ENCODE data around the gene NGRN. TPM values are rescaled to one million over a fixed set of nuclear protein-coding genes. Genes with fewer than 3 reads are reported as not detected.

Gene NGRN, protein sequence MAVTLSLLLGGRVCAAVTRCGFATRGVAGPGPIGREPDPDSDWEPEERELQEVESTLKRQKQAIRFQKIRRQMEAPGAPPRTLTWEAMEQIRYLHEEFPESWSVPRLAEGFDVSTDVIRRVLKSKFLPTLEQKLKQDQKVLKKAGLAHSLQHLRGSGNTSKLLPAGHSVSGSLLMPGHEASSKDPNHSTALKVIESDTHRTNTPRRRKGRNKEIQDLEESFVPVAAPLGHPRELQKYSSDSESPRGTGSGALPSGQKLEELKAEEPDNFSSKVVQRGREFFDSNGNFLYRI
- total RNA-seq = 96.1 and 96.8 TPM in 2 replicates
- 55.3 and 58.7 TPM in 2 replicates for polyA plus RNA-seq
- 50.7 and 54.0 TPM in 2 replicates for polyA plus RNA-seq (2012)
- 23.5 and 24.6 TPM in 2 replicates for polyA minus RNA-seq (ENCODE audit: low replicate concordance)

DNA sequence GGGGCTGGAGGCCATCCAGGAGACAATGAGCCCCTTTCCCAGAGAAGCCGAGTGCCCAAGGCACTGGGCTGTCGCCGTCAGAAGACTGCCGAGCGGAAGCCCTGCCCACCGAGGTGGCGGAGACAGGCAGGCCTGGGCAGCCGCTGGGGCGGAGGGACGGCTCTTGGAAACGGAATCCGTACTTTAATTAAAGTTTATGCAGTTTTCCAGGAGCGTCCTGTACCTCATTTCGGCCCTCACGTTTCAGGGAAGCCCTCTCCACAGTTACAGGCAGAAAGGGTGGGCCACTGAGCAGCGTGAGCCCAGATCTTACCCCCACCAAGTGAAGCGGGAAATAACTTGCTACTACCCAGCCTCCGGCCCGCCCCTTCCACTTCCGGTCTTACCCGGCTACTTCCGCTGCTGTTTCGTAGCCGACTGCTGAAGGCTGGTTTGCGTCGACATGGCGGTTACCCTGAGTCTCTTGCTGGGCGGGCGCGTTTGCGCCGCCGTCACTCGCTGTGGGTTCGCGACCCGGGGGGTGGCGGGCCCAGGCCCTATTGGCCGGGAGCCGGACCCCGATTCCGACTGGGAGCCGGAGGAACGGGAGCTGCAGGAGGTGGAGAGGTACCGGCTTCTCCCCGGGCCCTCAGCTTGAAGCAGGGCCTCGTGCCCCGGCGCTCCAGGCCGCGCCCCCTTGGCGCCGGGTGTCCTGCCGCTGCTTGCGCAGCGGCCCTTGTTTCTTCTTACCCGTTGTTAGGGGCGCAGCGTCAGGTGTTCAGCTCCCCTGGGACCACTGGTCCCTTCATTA lies at the start of gene NGRN:
TSS of gene NGRN (plus strand) at position 402 of the 790 bp plus-strand sequence. CDS start at position 443, 41 bp downstream.
- no peaks in the 10 kb centered on the region for H3K9me3 ChIP-seq (ENCODE audit: control insufficient read depth, insufficient read depth, low read depth, low read length)
- peaks cover 9% of the 10 kb centered on the region for H3K4me1 ChIP-seq (ENCODE audit: control insufficient read depth, extremely low read depth, insufficient read depth, low read length)
- peaks cover 42% of the 10 kb centered on the region for H3K79me2 ChIP-seq (ENCODE audit: control insufficient read depth, insufficient read depth, low read length)

DNA sequence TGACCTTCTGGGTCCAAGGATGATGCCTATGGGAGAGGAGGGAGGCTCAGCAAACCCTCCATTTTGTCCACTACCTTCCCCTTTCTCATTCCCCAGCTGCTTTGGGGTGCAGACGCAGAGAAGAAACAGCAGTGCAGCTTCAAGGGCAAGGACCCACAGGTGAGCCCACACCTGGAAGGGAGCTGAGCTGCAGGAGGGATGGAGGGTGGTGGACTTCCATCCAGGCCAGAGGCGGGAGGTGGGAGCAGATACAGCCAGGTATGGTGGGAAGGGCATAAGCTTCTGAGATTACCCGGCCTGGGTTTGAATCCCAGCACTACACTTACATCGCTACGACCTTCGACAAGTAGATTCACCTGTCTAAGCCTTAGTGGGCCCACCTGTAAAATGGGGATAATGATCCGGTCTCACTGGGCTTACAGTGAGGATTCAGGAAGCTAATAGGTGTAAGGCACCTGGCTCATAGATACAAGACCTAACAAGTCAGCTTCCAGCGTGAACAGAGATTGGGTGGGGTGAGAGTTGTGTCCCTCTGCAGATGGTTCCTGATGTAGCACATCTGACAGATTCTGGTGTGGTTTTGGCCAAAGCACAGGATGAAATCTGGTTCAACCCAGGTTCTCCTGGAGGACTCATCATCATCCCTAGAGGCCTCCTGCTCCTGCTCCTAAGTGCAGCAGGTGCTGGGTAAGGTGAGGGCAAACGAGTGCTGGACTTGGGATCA lies 47.6 kb upstream of the NGRN start:
- no peaks in the 10 kb centered on the region for H3K79me2 ChIP-seq (ENCODE audit: control insufficient read depth, insufficient read depth, low read length)
- no peak for TF ChIP-seq EZH2 (IDR thresholded peaks at IDR 0.05; ENCODE audit: low read length, missing control alignments)
- TF ChIP-seq, protein P1, sequence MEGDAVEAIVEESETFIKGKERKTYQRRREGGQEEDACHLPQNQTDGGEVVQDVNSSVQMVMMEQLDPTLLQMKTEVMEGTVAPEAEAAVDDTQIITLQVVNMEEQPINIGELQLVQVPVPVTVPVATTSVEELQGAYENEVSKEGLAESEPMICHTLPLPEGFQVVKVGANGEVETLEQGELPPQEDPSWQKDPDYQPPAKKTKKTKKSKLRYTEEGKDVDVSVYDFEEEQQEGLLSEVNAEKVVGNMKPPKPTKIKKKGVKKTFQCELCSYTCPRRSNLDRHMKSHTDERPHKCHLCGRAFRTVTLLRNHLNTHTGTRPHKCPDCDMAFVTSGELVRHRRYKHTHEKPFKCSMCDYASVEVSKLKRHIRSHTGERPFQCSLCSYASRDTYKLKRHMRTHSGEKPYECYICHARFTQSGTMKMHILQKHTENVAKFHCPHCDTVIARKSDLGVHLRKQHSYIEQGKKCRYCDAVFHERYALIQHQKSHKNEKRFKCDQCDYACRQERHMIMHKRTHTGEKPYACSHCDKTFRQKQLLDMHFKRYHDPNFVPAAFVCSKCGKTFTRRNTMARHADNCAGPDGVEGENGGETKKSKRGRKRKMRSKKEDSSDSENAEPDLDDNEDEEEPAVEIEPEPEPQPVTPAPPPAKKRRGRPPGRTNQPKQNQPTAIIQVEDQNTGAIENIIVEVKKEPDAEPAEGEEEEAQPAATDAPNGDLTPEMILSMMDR (conservative IDR thresholded peaks at IDR 0.05 in 1 of 2, IDR thresholded peaks at IDR 0.05 in 1 of 2; ENCODE audit: low read depth in 1 of 2, low read length in 2 of 2) = no peak

More for the DNA sequence above, at the start of gene NGRN:
- Histone ChIP-seq H3K36me3 (ENCODE audit: control insufficient read depth, insufficient read depth, low read length) (peaks cover 2% of the 10 kb centered on the region), H3K4me3 (replicated peaks in 1 of 4; ENCODE audit: control extremely low read depth in 1 of 4, insufficient read depth in 1 of 4, low read depth in 3 of 4, low read length in 4 of 4) (peak within 1 kb of the TSS; percentile 91 to 99 (median 95)), H3K27me3 (ENCODE audit: control insufficient read depth, insufficient read depth, low read length) (no peaks in the 10 kb centered on the region), H2AFZ (ENCODE audit: low read length) (peak within 1 kb of the TSS; percentile 96), H4K20me1 (ENCODE audit: control insufficient read depth, extremely low read depth, insufficient read depth, low read length) (no peaks in the 10 kb centered on the region), H3K4me2 (ENCODE audit: extremely low read depth, insufficient read depth, low read length) (peak within 1 kb of the TSS; percentile 87), H3K27ac (ENCODE audit: insufficient read depth, low read length) (peak within 1 kb of the TSS; percentile 93), H3K9ac (ENCODE audit: insufficient read depth, low read length) (peak within 1 kb of the TSS; percentile 92)
- no peak for TF ChIP-seq EZH2 (IDR thresholded peaks at IDR 0.05; ENCODE audit: low read length, missing control alignments)
- TF ChIP-seq, protein P1 (conservative IDR thresholded peaks at IDR 0.05 in 1 of 2, IDR thresholded peaks at IDR 0.05 in 1 of 2; ENCODE audit: low read depth in 1 of 2, low read length in 2 of 2) = no peak
- DNase-seq (ENCODE audit: low read depth in 2 of 2) = peak; percentile 91 to 92

More for the DNA sequence above, 47.6 kb upstream of the NGRN start:
- H3K4me3 ChIP-seq (replicated peaks in 1 of 4; ENCODE audit: control extremely low read depth in 1 of 4, insufficient read depth in 1 of 4, low read depth in 3 of 4, low read length in 4 of 4) = no peak overlapping the region
- H4K20me1 ChIP-seq (ENCODE audit: control insufficient read depth, extremely low read depth, insufficient read depth, low read length) = no peaks in the 10 kb centered on the region
- H3K9me3 ChIP-seq (ENCODE audit: control insufficient read depth, insufficient read depth, low read depth, low read length) = no peaks in the 10 kb centered on the region
- no peak overlapping the region for H3K4me2 ChIP-seq (ENCODE audit: extremely low read depth, insufficient read depth, low read length)
- no peaks in the 10 kb centered on the region for H3K36me3 ChIP-seq (ENCODE audit: control insufficient read depth, insufficient read depth, low read length)
- no peak overlapping the region for H2AFZ ChIP-seq (ENCODE audit: low read length)
- H3K27ac ChIP-seq (ENCODE audit: insufficient read depth, low read length) = no peak overlapping the region
- H3K4me1 ChIP-seq (ENCODE audit: control insufficient read depth, extremely low read depth, insufficient read depth, low read length) = peaks cover 3% of the 10 kb centered on the region
- H3K9ac ChIP-seq (ENCODE audit: insufficient read depth, low read length) = no peak overlapping the region
- DNase-seq (ENCODE audit: low read depth in 2 of 2) = no peak
- no peaks in the 10 kb centered on the region for H3K27me3 ChIP-seq (ENCODE audit: control insufficient read depth, insufficient read depth, low read length)

Measured in fibroblast of lung (primary cell).